HEK293 (cell line): ENCODE measurements around the gene PAPOLB.
"Not testable (repeated sequence)": the region's sequence is repeated elsewhere in the genome, so short reads cannot be mapped to it uniquely, and the experiment has no call there.

Experiments
- CTCF ChIP-seq: fragments of 450-650 bp; formaldehyde crosslinking; IDR thresholded peaks from 2 replicates; pipeline ENCODE4 v1.5.1; 2016; ENCODE audit warnings: missing biosample characterization, missing genetic modification characterization
- TCF7L2 ChIP-seq: IDR thresholded peaks from 2 replicates; pipeline ENCODE4 v1.6.1; 2011; ENCODE audit warnings: low read depth, mild to moderate bottlenecking, inconsistent platforms, low read length, moderate library complexity, borderline replicate concordance
- ZEB2 ChIP-seq: fragments of 450-650 bp; formaldehyde crosslinking; IDR thresholded peaks from 2 replicates; pipeline ENCODE4 v1.5.1; 2016; ENCODE audit warnings: missing biosample characterization, missing genetic modification characterization
- ZNF10 ChIP-seq: fragments of 450-650 bp; formaldehyde crosslinking; IDR thresholded peaks from 2 replicates; pipeline ENCODE4 v1.5.1; 2017; ENCODE audit warnings: missing biosample characterization, missing genetic modification characterization
- ZNF175 ChIP-seq: fragments of 450-650 bp; formaldehyde crosslinking; IDR thresholded peaks from 2 replicates; pipeline ENCODE4 v1.5.1; 2016; ENCODE audit warnings: missing biosample characterization, missing genetic modification characterization
- ZNF280D ChIP-seq: fragments of 450-650 bp; formaldehyde crosslinking; IDR thresholded peaks from 2 replicates; pipeline ENCODE4 v1.5.1; 2016; ENCODE audit warnings: missing biosample characterization, missing genetic modification characterization
- ZNF311 ChIP-seq: fragments of 450-650 bp; formaldehyde crosslinking; IDR thresholded peaks from 2 replicates; pipeline ENCODE4 v1.5.1; 2017; ENCODE audit warnings: missing biosample characterization, missing genetic modification characterization, borderline replicate concordance
- ZNF416 ChIP-seq: fragments of 450-650 bp; formaldehyde crosslinking; IDR thresholded peaks from 2 replicates; pipeline ENCODE4 v1.5.1; 2016; ENCODE audit warnings: missing biosample characterization, missing genetic modification characterization
- ZNF580 ChIP-seq: fragments of 450-650 bp; formaldehyde crosslinking; IDR thresholded peaks from 2 replicates; pipeline ENCODE4 v1.5.1; 2016; ENCODE audit warnings: missing biosample characterization, missing genetic modification characterization
- ZNF792 ChIP-seq: fragments of 450-650 bp; formaldehyde crosslinking; IDR thresholded peaks from 2 replicates; pipeline ENCODE4 v1.5.1; 2016; ENCODE audit warnings: missing biosample characterization, missing genetic modification characterization
- ZSCAN18 ChIP-seq: fragments of 450-650 bp; formaldehyde crosslinking; IDR thresholded peaks from 2 replicates; pipeline ENCODE4 v1.5.1; 2016; ENCODE audit warnings: missing biosample characterization, missing genetic modification characterization

GRCh38 chr7:4891522-4891921, 29.7 kb upstream of the PAPOLB start:
- not testable (repeated sequence) for TF ChIP-seq ZNF311 (tag by site-specific recombination); CTCF; ZNF175 (tag by site-specific recombination); ZEB2; ZNF280D (tag by site-specific recombination); ZNF792 (tag by site-specific recombination); ZSCAN18 (tag by site-specific recombination); ZNF580 (tag by site-specific recombination); ZNF10 (tag by site-specific recombination); TCF7L2; ZNF416 (tag by site-specific recombination)
